Measurements from ENCODE around the gene GET4. TPM values are rescaled to one million over a fixed set of nuclear protein-coding genes. Genes with fewer than 3 reads are reported as not detected.

The GET4 gene
- total and polyA plus RNA-seq, 2 of the 13 experiments (the other 11 are each of a cell fraction or from before 2014, with no cell fraction given), result 28.2 to 35.2 TPM

GRCh38 chr7:926061-927030 lies 50.0 kb downstream of the GET4 start (continued):
- TF ChIP-seq ISX (CRISPR knock-in tag; conservative IDR thresholded peaks at IDR 0.05) (no peak), ZFP41 (CRISPR knock-in tag; IDR thresholded peaks at IDR 0.05; ENCODE audit: borderline replicate concordance) (no peak), SKIL (CRISPR knock-in tag; IDR thresholded peaks at IDR 0.05; ENCODE audit: borderline replicate concordance) (peak; percentile 99), NRL (CRISPR knock-in tag; IDR thresholded peaks at IDR 0.05; ENCODE audit: borderline replicate concordance) (no peak), RFXAP (CRISPR knock-in tag; IDR thresholded peaks at IDR 0.05; ENCODE audit: borderline replicate concordance) (peak; percentile 59; the same call in 1 of the 2 replicates), ZNF121 (CRISPR knock-in tag; IDR thresholded peaks at IDR 0.05) (no peak), ZBTB3 (CRISPR knock-in tag; IDR thresholded peaks at IDR 0.05; ENCODE audit: borderline replicate concordance, low read depth) (no peak), BRF2 (CRISPR knock-in tag; IDR thresholded peaks at IDR 0.05) (no peak), RFX3 (CRISPR knock-in tag; IDR thresholded peaks at IDR 0.05) (no peak), ZNF331 (CRISPR knock-in tag; IDR thresholded peaks at IDR 0.05) (peak; percentile 40; the same call in 1 of the 2 replicates), CREB3 (CRISPR knock-in tag; IDR thresholded peaks at IDR 0.05) (no peak), ATF3 (CRISPR knock-in tag; IDR thresholded peaks at IDR 0.05) (no peak), ZMAT5 (CRISPR knock-in tag; IDR thresholded peaks at IDR 0.05; ENCODE audit: borderline replicate concordance, low read depth) (no peak), GABPA (IDR thresholded peaks at IDR 0.05; ENCODE audit: low read depth, low read length) (no peak), GABPA (CRISPR knock-in tag; IDR thresholded peaks at IDR 0.05; ENCODE audit: low read depth) (no peak), TEAD2 (CRISPR knock-in tag; IDR thresholded peaks at IDR 0.05) (no peak), FOXO1 (CRISPR knock-in tag; IDR thresholded peaks at IDR 0.05) (no peak), SRSF1 (optimal IDR thresholded peaks at IDR 0.05; ENCODE audit: low read depth, low read length) (peak; percentile 74), ZNF501 (CRISPR knock-in tag; IDR thresholded peaks at IDR 0.05) (no peak), TCF7L2 (IDR thresholded peaks at IDR 0.05; ENCODE audit: low read depth, low read length) (no peak), ZFP90 (CRISPR knock-in tag; IDR thresholded peaks at IDR 0.05; ENCODE audit: borderline replicate concordance) (no peak; the same call in 1 of the 2 replicates), ZNF460 (CRISPR knock-in tag; IDR thresholded peaks at IDR 0.05; ENCODE audit: borderline replicate concordance) (peak; percentile 20; the same call in 1 of the 2 replicates), KMT2A (CRISPR knock-in tag; IDR thresholded peaks at IDR 0.05) (no peak), SIX4 (CRISPR knock-in tag; IDR thresholded peaks at IDR 0.05) (no peak), ZNF556 (CRISPR knock-in tag; IDR thresholded peaks at IDR 0.05; ENCODE audit: borderline replicate concordance) (no peak), MYNN (CRISPR knock-in tag; IDR thresholded peaks at IDR 0.05; ENCODE audit: low read depth) (no peak)

Data from HepG2 (cell line).